OCI-LY7 (cell line): ENCODE measurements around the gene TEPSIN. TPM values are rescaled to one million over a fixed set of nuclear protein-coding genes. Genes with fewer than 3 reads are reported as not detected.

Experiments
- Bru-seq: library from RNA; stranded (reverse); fragments of 400-500 nt; gene quantifications from one replicate; lab custom pipeline; 2021; lab: Mats Ljungman, UMichigan
- BruChase-seq, 2 experiments: library from RNA; stranded (reverse); fragments of 400-500 nt; gene quantifications; one replicate each; lab custom pipeline; 2021; lab: Mats Ljungman, UMichigan
- BruUV-seq: library from RNA; stranded (reverse); fragments of 400-500 nt; replicated peaks from 2 replicates; lab custom pipeline; 2021; lab: Mats Ljungman, UMichigan
- CTCF ChIA-PET: fragments of 300-600 bp; sonication (Branson Sonifier 250); formaldehyde crosslinking; loops from one replicate; lab custom pipeline; 2022; ENCODE audit warnings: antibody characterized with exemption; ENCODE audit not compliant: unreplicated experiment; lab: Charles Lee
- POLR2A ChIA-PET: fragments of 300-600 bp; sonication (Branson Sonifier 250); formaldehyde crosslinking; loops from one replicate; lab custom pipeline; 2022; ENCODE audit warnings: antibody characterized with exemption; lab: Charles Lee
- DNase-seq: peaks from one replicate; pipeline ENCODE4 v3.0.0-alpha.2; 2015; ENCODE audit warnings: low spot score
- H2AFZ ChIP-seq: fragments of 200-600 bp; sonication (generic), shearing (Covaris generic); 2 replicates; pipeline ENCODE4 v1.6.1; 2014; ENCODE audit warnings: mild to moderate bottlenecking, antibody characterized with exemption, low read length, moderate library complexity
- H3K27ac ChIP-seq: fragments of 200-600 bp; sonication (generic); 2 replicates; pipeline ENCODE4 v1.5.1; 2014; ENCODE audit warnings: mixed run types, low read depth, mild to moderate bottlenecking, moderate library complexity, low read length, inconsistent platforms; ENCODE audit not compliant: poor library complexity, severe bottlenecking
- H3K36me3 ChIP-seq: fragments of 200-600 bp; sonication (generic); 2 replicates; pipeline ENCODE4 v1.6.1; 2014; ENCODE audit warnings: mild to moderate bottlenecking, antibody characterized with exemption, low read length, moderate library complexity, mixed read lengths; ENCODE audit not compliant: insufficient read depth
- H3K4me1 ChIP-seq: fragments of 200-600 bp; sonication (generic); 2 replicates; pipeline ENCODE4 v1.5.1; 2014; ENCODE audit warnings: mild to moderate bottlenecking, low read length; ENCODE audit not compliant: insufficient read depth, poor library complexity, severe bottlenecking
- H3K4me2 ChIP-seq: fragments of 200-600 bp; sonication (generic); 2 replicates; pipeline ENCODE4 v1.6.1; 2014; ENCODE audit warnings: mild to moderate bottlenecking, low read length
- H3K4me3 ChIP-seq: fragments of 200-600 bp; sonication (generic); 2 replicates; pipeline ENCODE4 v1.5.1; 2014; ENCODE audit warnings: mild to moderate bottlenecking, low read depth, low read length; ENCODE audit not compliant: poor library complexity, severe bottlenecking
- H3K79me2 ChIP-seq: fragments of 200-600 bp; sonication (generic); 2 replicates; pipeline ENCODE4 v1.6.1; 2016; ENCODE audit warnings: low read depth, mild to moderate bottlenecking, low read length, moderate library complexity, mixed read lengths; ENCODE audit not compliant: insufficient read depth
- H3K9me2 ChIP-seq: fragments of 200-600 bp; sonication (generic); 2 replicates; pipeline ENCODE4 v1.6.1; 2016; ENCODE audit warnings: mild to moderate bottlenecking, low read length, mixed read lengths; ENCODE audit not compliant: insufficient read depth
- H3K9me3 ChIP-seq: fragments of 200-600 bp; sonication (generic); 2 replicates; pipeline ENCODE4 v1.6.1; 2014; ENCODE audit warnings: mild to moderate bottlenecking, mixed run types, low read length, mixed read lengths
- H4K20me1 ChIP-seq: fragments of 200-600 bp; sonication (generic); 2 replicates; pipeline ENCODE4 v1.6.1; 2014; ENCODE audit warnings: mild to moderate bottlenecking, antibody characterized with exemption, low read length, moderate library complexity, mixed read lengths; ENCODE audit not compliant: insufficient read depth
- CTCF ChIP-seq: fragments of 200-600 bp; sonication (generic); conservative IDR thresholded peaks from 2 replicates; pipeline ENCODE4 v1.5.1; 2014; ENCODE audit warnings: mild to moderate bottlenecking, antibody characterized with exemption, low read length, moderate library complexity, mixed read lengths
- EZH2phosphoT487 ChIP-seq: fragments of 200-600 bp; sonication (generic); IDR thresholded peaks from 2 replicates; pipeline ENCODE4 v1.6.1; 2018; ENCODE audit warnings: low read depth, borderline replicate concordance, mild to moderate bottlenecking, mixed run types, antibody characterized with exemption, low read length, moderate library complexity, mixed read lengths
- intact Hi-C: fragments of 100-400 bp; cut with micrococcal nuclease; formaldehyde crosslinking; loops from one replicate; pipeline ENCODE4 v1.10.0; 2022; ENCODE audit not compliant: unreplicated experiment
- long read RNA-seq: library from polyadenylated mRNA; stranded (forward); transcript quantifications from one replicate; pipeline ENCODE4 v2.0.0, GENCODE V29; 2022
- total RNA-seq, 2 experiments: library from RNA; depleted of rRNA in 1 of 2; stranded (reverse); fragments of >200 nt in 1 of 2; shearing (Covaris generic) in 1 of 2; gene quantifications; 2 replicates each; pipeline ENCODE4 v1.2.3, GENCODE V29; 2014 to 2022

TEPSIN gene
- 29.7 and 46.4 TPM in 2 replicates for total RNA-seq (2014; rRNA removed; shearing (Covaris generic))
- 75.3 and 78.9 TPM in 2 replicates for total RNA-seq (2022)
- percentile 54 among the genes with signal in this experiment for Bru-seq, nascent RNA
- BruChase-seq, experiment 1, labeled RNA remaining after a 6-hour chase: percentile 58 among the genes with signal in this experiment
- BruChase-seq, experiment 2, labeled RNA remaining after a 2-hour chase: percentile 69 among the genes with signal in this experiment
- long read RNA-seq, transcript TEPSIN-213 (13 exons, 1,782 nt): major isoform, 7 of 49 reads
- long read RNA-seq, partial matches to known transcripts: 13 of 49 reads
- long read RNA-seq, other reads (novel, unspliced or antisense): 26 of 49 reads

- Histone ChIP-seq H3K4me2 (peak within 1 kb of the TSS; percentile 95), H3K36me3 (peaks cover 34% of the 10 kb centered on the region), H2AFZ (peak within 1 kb of the TSS; percentile 35), H3K4me3 (peak within 1 kb of the TSS; percentile 79), H3K9me2 (no peaks in the 10 kb centered on the region), H3K4me1 (peaks cover 35% of the 10 kb centered on the region), H3K27ac (peak within 1 kb of the TSS; percentile 61), H3K79me2 (peaks cover 30% of the 10 kb centered on the region), H3K9me3 (no peaks in the 10 kb centered on the region), H4K20me1 (peaks cover 5% of the 10 kb centered on the region; the same call in 1 of the 2 replicates)
- ChIA-PET CTCF (no interaction called here), POLR2A (interaction anchor here (0.9 to 2.3 kb wide), 3 partner anchors 11 to 246 kb away, joined by 3 to 12 read pairs (median 3); partner anchors contain the start of gene CEP131)
- peak; percentile 100 for DNase-seq
- intact Hi-C loops: loop anchor here (1.0 kb wide), 2 partner anchors 16 to 32 kb away; no protein-coding TSS in a partner anchor
- no TSS peak for BruUV-seq
- TF ChIP-seq CTCF (no peak), EZH2phosphoT487 (no peak)
Measured at GRCh38 chr17:81238815-81239713, at the start of gene TEPSIN, which contains the start of gene NDUFAF8. Gene TEPSIN, minus strand, starts transcription at chr17:81239055. Its CDS starts 22 bp downstream, at chr17:81239033. Gene NDUFAF8, plus strand, starts transcription at chr17:81239318. Its CDS starts 46 bp downstream, at chr17:81239364.

GRCh38 chr17:81287741-81288430 lies 49.0 kb upstream of the TEPSIN start:
- ChIA-PET CTCF (no interaction called here), POLR2A (no interaction called here)
- Histone ChIP-seq H3K36me3 (peaks cover 32% of the 10 kb centered on the region), H2AFZ (no peak overlapping the region), H3K9me2 (no peaks in the 10 kb centered on the region), H3K27ac (no peak overlapping the region), H3K4me1 (peaks cover 4% of the 10 kb centered on the region), H3K4me2 (no peak overlapping the region), H3K4me3 (no peak overlapping the region), H3K9me3 (no peaks in the 10 kb centered on the region), H4K20me1 (0 out of 2 replicates have a peak, but pooled peaks cover 3% of the 10 kb centered on the region), H3K79me2 (peaks cover 16% of the 10 kb centered on the region)
- DNase-seq: no peak
- TF ChIP-seq CTCF (no peak), EZH2phosphoT487 (no peak)
- BruUV-seq: no TSS peak
- intact Hi-C loops: no loop called here
